Measurements from ENCODE around the gene DSPP.
"Not testable (repeated sequence)": the region's sequence is repeated elsewhere in the genome, so short reads cannot be mapped to it uniquely, and the experiment has no call there.

Gene DSPP

DNA sequence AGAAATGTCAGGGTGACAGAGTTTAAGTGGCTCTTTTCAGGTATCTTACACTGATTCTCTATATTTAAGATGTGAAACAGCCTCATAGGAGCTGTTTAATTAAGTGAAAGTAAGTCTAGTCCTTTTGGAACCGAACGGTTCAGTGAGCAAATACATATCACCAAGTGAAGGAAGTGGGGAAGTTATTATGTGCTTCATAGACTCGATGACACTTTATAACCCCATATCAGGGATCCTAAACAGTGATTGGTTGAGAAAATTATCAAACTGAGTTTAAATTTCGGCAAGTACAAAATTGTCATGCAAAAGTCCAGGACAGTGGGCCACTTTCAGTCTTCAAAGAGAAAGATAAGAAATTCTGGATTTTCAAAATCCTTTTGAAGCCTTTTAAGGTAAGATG is at the start of gene DSPP:
TSS of gene DSPP (plus strand) at position 301 of the 400 bp plus-strand sequence. CDS start 2,380 bp downstream, outside the sequence.
- no peak for DNase-seq

GRCh38 chr4:87559090-87559837 is 49.1 kb upstream of the DSPP start:
- no peak for DNase-seq

DNA sequence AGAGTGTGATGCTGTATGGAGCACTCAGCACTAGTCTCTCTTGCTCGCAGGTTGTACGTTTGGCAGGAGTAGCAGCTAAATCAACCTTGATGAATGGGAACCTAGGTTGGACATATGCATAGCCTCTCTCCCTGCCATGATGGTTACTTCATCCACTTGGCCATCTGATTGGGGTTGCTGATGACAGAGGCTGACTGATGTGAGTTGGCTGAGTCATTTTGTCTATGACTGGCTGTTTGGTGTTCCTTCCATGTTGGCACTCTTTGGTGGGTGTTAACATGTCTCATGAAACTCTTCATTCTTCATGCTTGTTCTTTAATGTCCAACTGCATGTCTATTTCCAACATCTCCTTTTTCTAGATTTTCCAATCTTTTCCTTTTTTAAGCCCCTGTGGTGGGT is 47.5 kb upstream of the DSPP start:
- DNase-seq, result no peak

DNA sequence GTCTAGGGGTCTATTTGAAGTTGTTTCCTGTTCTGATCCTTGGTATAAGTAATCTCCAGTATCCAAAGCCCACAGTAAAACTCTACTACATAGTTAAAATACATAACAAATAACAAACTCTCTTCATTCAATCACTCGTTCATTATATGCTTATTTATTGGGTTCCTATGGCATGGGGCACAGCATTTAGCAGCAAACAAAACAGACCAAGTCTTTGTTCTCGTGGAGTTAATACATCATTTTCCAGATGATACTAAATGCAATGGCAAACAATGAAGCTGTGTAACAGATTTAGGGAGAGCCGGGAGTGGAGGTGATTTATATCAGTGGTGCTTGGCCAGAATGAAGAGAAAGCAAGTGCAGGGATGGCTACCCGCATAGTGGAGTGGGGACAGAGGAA is 42.6 kb upstream of the DSPP start:
- DNase-seq, result no peak

- no peak for DNase-seq
These were observed 42.1 kb upstream of the DSPP start for GRCh38 chr4:87566276-87566675.

DNA sequence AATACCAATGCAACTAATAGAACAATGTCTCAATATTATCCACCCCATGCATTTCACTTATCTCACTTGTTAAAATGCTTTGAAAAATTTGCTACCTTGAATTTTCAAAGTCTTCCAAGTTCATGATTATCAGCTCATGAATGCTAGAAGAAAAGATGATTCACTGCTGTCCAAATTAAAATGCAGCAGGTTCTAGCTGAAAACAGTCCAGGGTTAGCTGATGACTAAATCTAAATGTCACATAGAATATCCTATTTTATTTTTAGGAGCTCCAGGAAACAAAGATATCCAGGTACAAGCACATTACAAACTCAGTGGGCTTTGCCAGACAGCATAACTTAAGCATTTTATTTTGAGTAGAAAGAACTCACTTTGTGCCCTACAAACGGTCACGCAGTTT is 41.1 kb upstream of the DSPP start:
- DNase-seq, result no peak

GRCh38 chr4:87570290-87570805 is 38.0 kb upstream of the DSPP start:
- no peak for DNase-seq

GRCh38 chr4:87574376-87574775 is 34.0 kb upstream of the DSPP start:
- not testable (repeated sequence) for DNase-seq

GRCh38 chr4:87574996-87575395 is 33.3 kb upstream of the DSPP start:
- DNase-seq, result no peak

DNA sequence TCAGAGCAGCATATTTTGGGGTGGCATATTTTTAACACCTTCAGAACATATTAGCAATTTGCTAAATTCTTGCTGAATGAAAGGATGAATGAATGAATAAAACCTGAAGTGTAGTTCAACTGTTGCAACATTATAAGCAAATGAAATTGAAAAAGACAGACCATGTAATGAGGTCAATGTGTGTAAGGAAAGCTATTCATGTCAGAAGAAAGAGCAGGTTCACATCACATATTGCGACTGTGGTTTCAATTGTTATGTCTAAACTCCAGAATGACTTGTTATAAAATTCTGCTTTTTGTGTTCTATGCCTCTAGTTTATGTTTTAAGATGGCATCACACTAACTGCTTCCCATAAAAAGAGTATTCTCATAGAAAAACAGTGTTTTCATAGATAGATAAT is 32.9 kb upstream of the DSPP start:
- DNase-seq, result no peak

DNA sequence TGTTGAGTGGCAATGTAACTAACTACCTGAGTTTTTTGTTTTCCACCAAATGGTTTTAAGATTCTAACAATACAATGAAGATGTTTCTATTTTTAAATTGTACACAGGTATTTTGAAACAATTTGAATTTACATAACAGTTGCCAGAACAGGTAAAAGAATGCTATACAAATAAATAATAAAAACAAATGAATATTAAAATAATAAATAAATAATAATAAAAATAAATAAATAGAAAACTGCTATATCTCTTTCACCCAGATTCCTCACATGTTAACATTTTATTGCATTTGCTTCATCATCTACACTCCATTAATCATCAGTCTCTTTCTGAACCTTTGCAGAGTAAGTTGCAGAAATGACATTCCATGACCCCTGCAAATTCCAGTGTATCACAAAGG is 32.3 kb upstream of the DSPP start:
- no peak for DNase-seq

DNA sequence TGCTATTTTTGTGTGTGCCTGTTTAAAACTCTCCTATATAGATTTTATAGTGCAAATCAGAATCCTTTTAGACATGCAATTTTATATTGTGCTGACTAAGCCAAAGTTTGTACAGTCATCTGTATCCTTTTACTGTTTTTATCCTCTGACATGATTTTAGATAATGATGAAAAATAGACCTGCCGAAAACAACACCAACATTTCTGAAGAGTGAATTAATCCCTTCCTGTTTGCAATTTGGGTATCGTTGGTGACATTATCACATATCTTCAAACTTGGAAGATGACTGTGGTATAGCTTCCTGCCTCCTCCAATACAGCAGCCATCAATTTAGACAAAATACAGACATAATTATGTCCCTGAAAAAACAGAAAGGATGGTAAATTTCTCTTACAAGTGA is 28.9 kb upstream of the DSPP start:
- DNase-seq, result no peak

DNA sequence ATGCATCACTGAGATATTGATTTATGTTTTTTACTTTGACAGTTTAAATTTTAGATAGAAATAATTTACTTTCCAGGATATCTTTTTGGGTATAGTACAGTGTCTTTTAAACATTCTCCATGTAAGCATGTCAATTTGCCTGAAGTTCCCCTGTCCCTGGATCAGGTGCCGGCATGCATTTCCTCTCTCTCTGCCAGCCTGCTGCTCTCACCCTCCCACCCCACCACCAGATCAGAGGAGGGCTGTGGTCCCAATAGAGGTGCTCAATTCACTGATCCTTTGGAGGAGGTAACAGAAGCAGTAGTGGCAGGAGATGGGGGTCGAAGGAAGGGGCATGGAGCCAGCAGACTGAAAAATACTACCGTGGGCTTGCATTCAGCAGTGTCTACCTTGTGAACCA is 28.3 kb upstream of the DSPP start:
- DNase-seq, result no peak

GRCh38 chr4:87584222-87584908 is 24.0 kb upstream of the DSPP start:
- no peak for DNase-seq

GRCh38 chr4:87589531-87589930 is 18.8 kb upstream of the DSPP start:
- no peak for DNase-seq

- no peak for DNase-seq
These were observed 16.2 kb upstream of the DSPP start for GRCh38 chr4:87592124-87592523.

- DNase-seq, result no peak
These were observed 7.0 kb upstream of the DSPP start for GRCh38 chr4:87601361-87601760.

GRCh38 chr4:87614292-87614890 is 6.1 kb downstream of the DSPP start:
- no peak for DNase-seq

DNA sequence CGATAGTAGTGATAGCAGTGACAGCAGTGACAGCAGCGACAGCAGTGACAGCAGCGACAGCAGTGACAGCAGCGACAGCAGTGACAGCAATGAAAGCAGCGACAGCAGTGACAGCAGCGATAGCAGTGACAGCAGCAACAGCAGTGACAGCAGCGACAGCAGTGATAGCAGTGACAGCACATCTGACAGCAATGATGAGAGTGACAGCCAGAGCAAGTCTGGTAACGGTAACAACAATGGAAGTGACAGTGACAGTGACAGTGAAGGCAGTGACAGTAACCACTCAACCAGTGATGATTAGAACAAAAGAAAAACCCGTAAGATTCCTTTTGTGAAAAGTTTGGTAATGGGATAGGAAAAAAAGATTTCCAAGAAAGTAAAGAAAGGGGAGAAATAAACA is 7.9 kb downstream of the DSPP start:
- no peak for DNase-seq

- DNase-seq, result no peak
These were observed 11.8 kb downstream of the DSPP start for GRCh38 chr4:87620086-87620485.

DNA sequence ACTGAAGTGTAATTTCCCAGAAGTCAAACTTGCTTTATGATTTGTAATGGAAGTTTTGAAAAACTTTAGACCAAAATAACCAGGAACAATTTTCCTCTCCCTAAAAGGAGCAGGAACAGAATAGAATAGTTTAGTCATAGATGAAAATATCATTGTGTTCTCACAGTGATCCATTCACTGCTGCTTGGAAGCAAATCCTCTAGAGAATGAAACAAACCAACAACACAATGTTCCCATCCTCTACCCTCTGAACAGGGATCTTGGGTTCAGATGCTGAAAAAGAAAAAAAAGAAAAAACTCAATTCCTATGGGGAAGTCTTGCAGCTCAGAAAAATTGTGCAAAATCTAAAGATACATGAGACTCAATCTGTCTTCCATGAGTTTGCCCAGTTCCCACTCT is 12.2 kb downstream of the DSPP start:
- DNase-seq, result no peak

DNA sequence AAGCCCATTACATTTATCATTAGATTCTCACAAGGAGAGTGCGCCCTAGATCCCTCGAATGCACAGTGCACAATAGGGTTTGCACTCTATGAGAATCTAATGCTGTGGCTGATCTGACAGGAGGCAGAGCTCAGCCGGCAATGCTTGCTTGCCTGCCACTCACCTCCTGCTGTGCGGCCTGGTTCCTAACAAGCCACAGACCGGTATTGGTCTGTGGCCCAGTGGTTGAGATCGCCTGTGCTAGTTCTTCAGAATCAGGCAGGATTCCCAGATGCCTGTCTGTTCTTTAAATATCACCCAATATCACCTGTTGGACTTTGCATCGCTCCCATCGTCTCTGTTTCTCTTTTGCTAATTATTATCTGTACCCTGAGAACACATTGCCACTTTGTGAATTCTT is 14.0 kb downstream of the DSPP start:
- DNase-seq, result no peak

DNA sequence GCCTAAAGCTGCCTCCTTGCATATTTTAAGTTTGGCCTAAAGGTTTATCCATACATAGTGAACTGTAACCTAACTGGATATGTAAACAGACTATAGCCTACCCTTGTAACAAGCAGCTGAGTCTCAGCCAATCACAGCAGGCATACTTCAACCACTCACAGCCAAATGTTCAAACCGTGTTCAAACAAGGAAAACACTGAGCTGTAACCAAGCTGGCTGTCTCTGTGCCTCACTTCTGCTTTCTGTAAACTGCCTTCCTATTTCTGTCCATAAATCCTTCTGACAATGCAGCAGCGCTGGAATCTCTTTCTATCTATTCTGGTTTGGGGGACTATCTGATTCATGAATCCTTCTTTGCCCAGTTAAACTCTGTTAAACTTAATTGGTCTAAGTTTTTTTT is 16.4 kb downstream of the DSPP start:
- DNase-seq, result no peak

DNA sequence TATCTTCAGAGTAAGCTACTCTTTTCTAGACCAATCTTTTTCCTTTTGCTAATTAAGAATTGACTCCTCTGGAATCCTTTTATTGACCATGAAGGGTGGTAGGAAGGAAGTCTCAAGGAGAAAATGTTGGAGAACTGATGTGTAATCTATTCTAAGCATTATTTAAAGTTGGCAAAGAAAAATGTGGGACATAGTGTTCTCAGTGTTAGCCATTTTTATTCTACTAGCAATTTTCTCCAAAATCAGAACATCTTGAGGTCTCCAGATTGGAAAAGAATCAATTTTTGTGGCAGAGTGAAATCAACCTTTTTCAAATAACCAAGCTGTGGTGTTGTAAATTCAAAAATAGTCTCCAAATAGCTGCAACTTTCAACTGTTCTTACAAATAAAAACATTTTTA is 23.3 kb downstream of the DSPP start:
- DNase-seq, result no peak
